GM21526 (cell line): ENCODE data around the gene SIVA1.
A peak's percentile ranks its signal among the peaks of the same experiment; 100 is the strongest.

Source experiments
- ATAC-seq: cut with Tn5 transposase; IDR thresholded peaks from one replicate; pipeline ENCODE4 v1.9.1; 2021; ENCODE audit warnings: moderate library complexity; ENCODE audit not compliant: unreplicated experiment, low FRiP score

Gene SIVA1, protein sequence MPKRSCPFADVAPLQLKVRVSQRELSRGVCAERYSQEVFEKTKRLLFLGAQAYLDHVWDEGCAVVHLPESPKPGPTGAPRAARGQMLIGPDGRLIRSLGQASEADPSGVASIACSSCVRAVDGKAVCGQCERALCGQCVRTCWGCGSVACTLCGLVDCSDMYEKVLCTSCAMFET

GRCh38 chr14:104752735-104753527, at the start of gene SIVA1:
TSS of gene SIVA1 (plus strand) at chr14:104753147. CDS start at chr14:104753202, 55 bp downstream.
- peak; percentile 81 for ATAC-seq

- no peak for ATAC-seq
These were observed 49.7 kb upstream of the SIVA1 start for GRCh38 chr14:104703269-104703668.

DNA sequence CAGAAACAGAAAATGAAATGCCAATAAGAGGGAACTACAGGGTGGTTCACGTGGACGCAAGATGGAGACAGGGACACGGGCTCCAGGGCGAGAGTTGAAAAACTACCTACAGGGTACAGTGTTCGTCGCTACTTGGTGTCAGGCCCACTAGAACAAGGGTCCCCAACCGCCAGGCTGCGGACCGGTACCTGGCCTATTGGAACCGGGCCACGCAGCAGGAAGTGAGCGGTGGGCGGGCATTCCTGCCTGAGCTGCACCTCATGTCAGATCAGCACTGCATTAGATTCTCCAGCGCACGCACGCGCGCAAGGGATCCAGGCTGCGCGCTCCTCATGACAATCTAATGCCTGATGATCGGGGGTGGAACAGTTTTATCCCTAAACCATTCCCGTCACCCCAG, 48.7 kb upstream of the SIVA1 start:
- ATAC-seq, result no peak

DNA sequence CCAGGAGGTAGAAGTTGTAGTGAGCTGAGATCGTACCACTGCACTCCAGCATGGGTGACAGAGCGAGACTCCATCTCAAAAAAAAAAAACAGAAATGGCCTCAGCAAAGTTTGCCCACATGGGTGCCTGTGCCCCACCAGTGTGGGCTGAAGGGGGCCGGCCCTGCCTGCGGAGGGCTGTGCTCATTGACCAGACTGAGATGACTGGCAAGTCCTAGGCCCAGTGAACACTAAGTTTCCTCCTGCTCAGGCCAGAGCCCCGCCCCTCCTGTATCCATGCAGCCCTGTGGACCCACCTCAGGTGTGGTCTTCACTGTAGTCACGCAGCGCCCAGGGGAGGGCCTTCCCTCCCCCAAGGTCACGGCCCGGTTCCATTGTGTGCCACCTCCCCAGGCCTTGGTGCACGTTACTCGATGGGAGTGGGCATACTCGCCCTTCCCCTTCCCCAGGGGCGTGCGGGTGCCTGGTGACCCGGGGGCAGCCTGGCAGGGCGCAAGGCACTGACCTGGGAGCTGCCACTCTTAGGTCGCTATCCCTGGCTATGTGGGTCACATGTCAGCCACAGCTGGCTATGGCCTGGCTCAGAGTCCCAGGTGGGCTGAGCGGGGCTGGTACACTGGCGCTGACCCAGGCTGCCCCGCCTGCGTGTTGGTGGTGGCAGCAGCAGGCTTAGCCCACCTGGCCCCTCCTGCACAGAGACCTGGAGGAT, 47.5 kb upstream of the SIVA1 start:
- ATAC-seq, result no peak

DNA sequence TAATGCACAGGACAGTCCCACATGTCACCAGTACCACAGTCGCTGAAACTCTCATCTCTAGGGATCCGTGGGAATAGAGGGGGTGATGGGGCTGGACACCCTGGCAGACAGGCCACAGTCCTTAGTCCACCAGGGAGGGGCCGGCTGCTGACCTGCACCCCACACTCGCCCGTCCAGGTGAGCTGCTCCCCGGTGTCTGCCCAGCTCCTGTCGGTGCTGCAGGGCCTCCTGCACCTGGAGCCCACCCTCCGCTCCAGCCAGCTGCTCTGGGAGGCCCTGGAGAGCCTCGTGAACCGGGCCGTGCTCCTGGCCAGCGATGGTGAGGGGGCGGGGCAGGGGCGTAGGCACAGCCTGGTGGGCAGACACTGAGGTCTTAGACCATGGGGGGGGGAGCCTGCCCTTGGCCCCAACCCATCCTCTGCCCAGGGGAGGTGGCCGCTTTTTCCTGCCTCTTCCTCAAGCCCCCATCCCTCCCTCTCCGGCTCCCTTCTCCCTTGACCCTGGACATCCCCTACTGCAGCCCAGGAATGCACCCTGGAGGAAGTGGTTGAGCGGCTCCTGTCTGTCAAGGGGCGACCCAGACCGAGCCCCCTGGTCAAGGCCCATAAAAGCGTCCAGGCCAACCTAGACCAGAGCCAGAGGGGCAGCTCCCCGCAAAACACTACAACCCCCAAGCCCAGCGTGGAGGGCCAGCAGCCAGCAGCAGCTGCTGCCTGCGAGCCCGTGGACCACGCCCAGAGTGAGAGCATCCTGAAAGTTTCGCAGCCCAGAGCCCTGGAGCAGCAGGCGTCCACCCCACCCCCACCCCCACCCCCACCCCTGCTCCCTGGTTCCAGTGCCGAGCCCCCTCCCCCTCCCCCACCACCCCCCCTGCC, 46.0 kb upstream of the SIVA1 start:
- ATAC-seq, result no peak

DNA sequence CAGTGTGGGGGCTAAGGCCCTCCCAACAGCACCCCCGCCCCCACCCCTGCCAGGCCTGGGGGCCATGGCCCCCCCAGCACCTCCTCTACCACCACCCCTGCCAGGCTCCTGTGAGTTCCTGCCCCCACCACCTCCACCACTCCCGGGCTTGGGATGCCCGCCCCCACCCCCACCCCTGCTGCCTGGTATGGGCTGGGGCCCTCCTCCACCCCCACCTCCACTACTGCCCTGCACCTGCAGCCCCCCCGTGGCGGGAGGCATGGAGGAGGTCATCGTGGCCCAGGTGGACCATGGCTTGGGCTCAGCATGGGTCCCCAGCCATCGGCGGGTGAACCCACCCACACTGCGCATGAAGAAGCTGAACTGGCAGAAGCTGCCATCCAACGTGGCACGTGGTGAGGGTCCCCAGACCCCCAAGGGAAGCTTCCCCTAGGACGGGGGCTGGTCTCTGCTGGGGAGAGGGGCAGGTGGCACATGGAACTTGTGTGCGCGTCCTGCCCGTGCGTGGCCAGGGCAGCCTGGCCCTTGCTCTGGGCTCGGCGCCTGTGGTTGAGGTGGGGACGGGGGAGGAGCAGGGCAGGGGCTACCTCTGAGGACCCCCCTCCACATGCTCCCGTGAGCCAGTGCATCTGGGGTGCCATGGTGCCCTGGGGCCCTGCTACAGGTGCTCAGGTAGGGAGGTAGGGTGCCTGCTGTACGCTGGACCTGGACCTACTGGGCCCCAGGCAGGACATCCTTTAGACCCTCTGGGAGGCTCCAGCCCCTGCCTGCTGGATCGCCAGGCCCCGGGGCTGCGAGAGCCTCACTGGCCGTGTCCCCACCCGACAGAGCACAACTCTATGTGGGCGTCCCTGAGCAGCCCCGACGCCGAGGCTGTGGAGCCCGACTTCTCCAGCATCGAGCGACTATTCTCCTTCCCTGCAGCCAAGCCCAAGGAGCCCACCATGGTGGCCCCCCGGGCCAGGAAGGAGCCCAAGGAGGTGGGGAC, 45.0 kb upstream of the SIVA1 start:
- no peak for ATAC-seq

- no peak for ATAC-seq
These were observed 44.2 kb upstream of the SIVA1 start for GRCh38 chr14:104708606-104709268.

GRCh38 chr14:104709387-104710039, 43.4 kb upstream of the SIVA1 start:
- no peak for ATAC-seq

GRCh38 chr14:104710071-104710735, 42.7 kb upstream of the SIVA1 start:
- ATAC-seq, result no peak

DNA sequence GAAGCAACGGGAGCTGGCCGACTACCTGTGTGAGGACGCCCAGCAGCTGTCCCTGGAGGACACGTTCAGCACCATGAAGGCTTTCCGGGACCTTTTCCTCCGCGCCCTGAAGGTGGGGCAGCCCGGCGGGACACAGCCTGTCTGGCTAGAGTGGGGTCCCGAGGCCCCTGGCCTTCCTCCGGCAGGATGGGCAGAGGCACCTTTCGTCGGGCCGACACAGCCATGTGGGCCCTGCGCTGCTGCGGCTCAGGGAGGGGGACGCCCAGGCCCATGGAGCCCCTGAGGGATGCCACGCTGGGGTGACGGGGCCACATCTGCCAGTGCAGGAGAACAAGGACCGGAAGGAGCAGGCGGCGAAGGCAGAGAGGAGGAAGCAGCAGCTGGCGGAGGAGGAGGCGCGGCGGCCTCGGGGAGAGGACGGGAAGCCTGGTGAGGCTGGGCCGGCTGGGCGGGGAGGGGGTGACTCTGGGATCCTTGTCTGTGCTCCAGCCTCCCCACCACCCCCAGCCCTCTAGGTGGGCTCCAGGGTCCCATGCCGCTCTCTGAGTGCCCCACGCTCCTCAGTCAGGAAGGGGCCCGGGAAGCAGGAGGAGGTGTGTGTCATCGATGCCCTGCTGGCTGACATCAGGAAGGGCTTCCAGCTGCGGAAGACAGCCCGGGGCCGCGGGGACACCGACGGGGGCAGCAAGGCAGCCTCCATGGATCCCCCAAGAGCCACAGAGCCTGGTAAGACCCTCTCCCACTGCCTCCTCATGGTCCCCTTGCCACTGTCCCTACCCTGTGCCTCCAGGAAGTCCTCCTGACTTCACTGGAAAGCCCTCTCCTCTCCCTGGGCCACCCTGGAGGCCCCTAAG, 39.8 kb upstream of the SIVA1 start:
- no peak for ATAC-seq

DNA sequence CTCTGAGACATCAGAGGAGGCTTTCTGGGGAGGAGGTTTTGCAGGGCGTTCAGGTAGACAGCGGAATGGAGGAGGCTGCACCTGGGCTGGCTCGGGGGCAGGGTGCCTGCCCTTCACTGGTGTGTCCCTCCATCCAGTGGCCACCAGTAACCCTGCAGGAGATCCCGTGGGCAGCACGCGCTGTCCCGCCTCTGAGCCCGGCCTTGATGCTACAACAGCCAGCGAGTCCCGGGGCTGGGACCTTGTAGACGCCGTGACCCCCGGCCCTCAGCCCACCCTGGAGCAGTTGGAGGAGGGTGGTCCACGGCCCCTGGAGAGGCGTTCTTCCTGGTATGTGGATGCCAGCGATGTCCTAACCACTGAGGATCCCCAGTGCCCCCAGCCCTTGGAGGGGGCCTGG, 38.9 kb upstream of the SIVA1 start:
- ATAC-seq, result no peak

DNA sequence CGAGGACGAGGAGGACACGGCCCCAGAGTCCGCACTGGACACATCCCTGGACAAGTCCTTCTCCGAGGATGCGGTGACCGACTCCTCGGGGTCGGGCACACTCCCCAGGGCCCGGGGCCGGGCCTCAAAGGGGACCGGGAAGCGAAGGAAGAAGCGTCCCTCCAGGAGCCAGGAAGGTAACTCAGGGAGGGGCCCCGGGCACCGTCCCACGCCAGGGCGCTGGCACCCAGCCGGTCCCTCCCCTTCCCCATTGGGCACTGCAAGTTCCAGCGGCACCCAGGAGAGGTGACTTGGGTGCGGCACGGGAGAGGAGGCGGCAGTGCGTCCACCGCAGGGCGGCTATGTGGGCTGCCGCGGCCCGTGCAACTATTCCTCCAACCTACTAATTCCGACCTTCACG, 38.3 kb upstream of the SIVA1 start:
- no peak for ATAC-seq

DNA sequence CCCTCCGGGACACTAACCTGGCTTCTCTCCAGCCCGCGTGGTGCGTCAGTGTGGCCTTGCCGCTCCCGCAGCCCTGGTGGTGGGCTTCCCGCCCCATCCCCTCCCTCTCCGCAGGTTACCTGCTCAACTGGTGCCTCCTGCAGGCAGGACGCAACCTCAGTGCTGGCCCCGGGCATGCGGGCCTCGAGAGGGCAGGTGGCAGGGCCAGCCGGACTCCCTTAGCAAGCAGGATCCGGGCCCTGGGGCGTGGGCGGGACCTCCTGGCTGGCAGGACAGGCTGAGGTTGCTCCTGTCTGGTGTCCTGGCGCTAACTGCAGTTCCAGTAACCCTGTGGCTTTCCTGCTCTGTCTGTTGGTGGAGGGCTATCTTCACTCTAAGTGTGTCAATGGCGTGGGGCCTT, 37.5 kb upstream of the SIVA1 start:
- ATAC-seq, result no peak

GRCh38 chr14:104715871-104716270, 37.1 kb upstream of the SIVA1 start:
- no peak for ATAC-seq

- ATAC-seq, result no peak
These were observed 35.8 kb upstream of the SIVA1 start for GRCh38 chr14:104717137-104717536.

DNA sequence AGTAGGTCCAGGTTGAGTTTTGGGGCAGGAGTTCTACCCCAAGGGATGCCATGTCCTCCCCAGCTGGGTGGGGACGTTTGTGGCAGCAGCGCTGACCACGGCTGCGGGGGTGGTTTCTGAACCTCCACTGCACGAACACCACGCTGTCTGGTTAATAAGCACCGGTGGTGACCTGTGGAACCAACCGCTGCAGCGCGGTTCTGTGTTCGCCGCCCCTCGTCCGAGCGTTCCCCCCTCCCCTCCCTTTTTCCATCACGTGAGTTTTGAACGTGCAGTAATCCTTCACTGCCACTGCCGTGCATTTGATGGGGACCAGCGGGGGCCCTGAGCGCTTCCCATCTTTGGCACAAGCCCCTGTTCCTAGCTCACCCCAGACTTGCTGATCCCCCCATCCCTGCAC, 35.3 kb upstream of the SIVA1 start:
- no peak for ATAC-seq

- no peak for ATAC-seq
These were observed 34.8 kb upstream of the SIVA1 start for GRCh38 chr14:104718147-104718546.
